HG02678 (cell line): Measurements from ENCODE around the gene MIGA2.
A peak's percentile ranks its signal among the peaks of the same experiment; 100 is the strongest.

Experiments used
- ATAC-seq: cut with Tn5 transposase; IDR thresholded peaks from one replicate; pipeline ENCODE4 v1.9.1; 2021; ENCODE audit warnings: mild to moderate bottlenecking, moderate library complexity; ENCODE audit not compliant: unreplicated experiment

The MIGA2 gene

GRCh38 chr9:129035838-129036237, 588 bp upstream of the MIGA2 start:
- ATAC-seq = peak; percentile 2

GRCh38 chr9:129036923-129037766, 719 bp downstream of the MIGA2 start:
- ATAC-seq = peak; percentile 1

- ATAC-seq = no peak
These were observed 1.3 kb downstream of the MIGA2 start for GRCh38 chr9:129037767-129038098.

GRCh38 chr9:129038109-129038852, 1.9 kb downstream of the MIGA2 start:
- ATAC-seq = no peak

- no peak for ATAC-seq
These were observed 3.8 kb downstream of the MIGA2 start for GRCh38 chr9:129040113-129040643.

- ATAC-seq = no peak
These were observed 5.6 kb downstream of the MIGA2 start for GRCh38 chr9:129042016-129042415.

- no peak for ATAC-seq
These were observed 16.2 kb downstream of the MIGA2 start for GRCh38 chr9:129052592-129052991.

- no peak for ATAC-seq
These were observed 16.6 kb downstream of the MIGA2 start for GRCh38 chr9:129053020-129053419.

GRCh38 chr9:129054163-129054851, 17.9 kb downstream of the MIGA2 start:
- ATAC-seq = no peak

- ATAC-seq = no peak
These were observed 22.8 kb downstream of the MIGA2 start for GRCh38 chr9:129058965-129059795.

GRCh38 chr9:129059796-129060785, 23.7 kb downstream of the MIGA2 start:
- ATAC-seq = no peak

GRCh38 chr9:129060991-129061390, 24.6 kb downstream of the MIGA2 start:
- no peak for ATAC-seq

- no peak for ATAC-seq
These were observed 26.6 kb downstream of the MIGA2 start for GRCh38 chr9:129063061-129063460.

- ATAC-seq = no peak
These were observed 28.1 kb downstream of the MIGA2 start for GRCh38 chr9:129064499-129064908.

GRCh38 chr9:129068110-129068509, 31.7 kb downstream of the MIGA2 start:
- ATAC-seq = no peak

- ATAC-seq = peak; percentile 83
These were observed 32.8 kb downstream of the MIGA2 start for GRCh38 chr9:129068990-129069861.

- no peak for ATAC-seq
These were observed 33.6 kb downstream of the MIGA2 start for GRCh38 chr9:129069862-129070641.
